ENCODE data around the gene ASB15.

ASB15 gene

GRCh38 chr7:123571187-123571586 is 30.4 kb upstream of the ASB15 start:
- no peak overlapping the region for H3K4me3 ChIP-seq (ENCODE audit: low read length)
- H3K4me1 ChIP-seq (ENCODE audit: insufficient read depth, low read length): peaks cover 21% of the 10 kb centered on the region
- no peak overlapping the region for H3K9ac ChIP-seq (ENCODE audit: low read depth, low read length)
- no peaks in the 10 kb centered on the region for H3K36me3 ChIP-seq (ENCODE audit: insufficient read depth, low read depth, low read length)
- H3K27ac ChIP-seq (ENCODE audit: low read length): no peak overlapping the region
- no peaks in the 10 kb centered on the region for H3K27me3 ChIP-seq (ENCODE audit: insufficient read depth, low read length)
- H3K9me3 ChIP-seq (ENCODE audit: insufficient read depth, low read depth, low read length): no peaks in the 10 kb centered on the region

DNA sequence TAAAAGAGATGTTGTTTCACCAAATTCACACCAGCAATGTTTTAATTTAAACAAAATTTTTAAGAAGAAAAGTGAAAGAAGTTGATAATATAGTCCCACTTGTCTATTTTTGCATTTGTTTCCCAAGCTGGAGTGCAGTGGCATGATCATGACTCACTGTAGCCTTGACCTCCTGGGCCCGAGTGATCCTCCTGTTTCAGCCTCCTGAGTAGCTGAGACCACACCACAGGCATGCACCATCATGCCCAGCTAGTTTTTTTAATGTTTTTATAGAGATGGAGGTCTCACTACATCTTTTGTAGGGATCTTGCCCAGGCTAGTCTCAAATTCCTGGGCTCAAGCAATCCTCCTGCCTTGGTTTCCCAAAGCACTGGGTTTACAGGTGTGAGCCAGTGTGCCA is 29.9 kb upstream of the ASB15 start:
- Histone ChIP-seq H3K4me3 (ENCODE audit: low read length) (no peak overlapping the region), H3K9ac (ENCODE audit: low read depth, low read length) (no peak overlapping the region), H3K27ac (ENCODE audit: low read length) (no peak overlapping the region), H3K36me3 (ENCODE audit: insufficient read depth, low read depth, low read length) (no peaks in the 10 kb centered on the region), H3K4me1 (ENCODE audit: insufficient read depth, low read length) (peaks cover 21% of the 10 kb centered on the region), H3K9me3 (ENCODE audit: insufficient read depth, low read depth, low read length) (no peaks in the 10 kb centered on the region), H3K27me3 (ENCODE audit: insufficient read depth, low read length) (no peaks in the 10 kb centered on the region)

DNA sequence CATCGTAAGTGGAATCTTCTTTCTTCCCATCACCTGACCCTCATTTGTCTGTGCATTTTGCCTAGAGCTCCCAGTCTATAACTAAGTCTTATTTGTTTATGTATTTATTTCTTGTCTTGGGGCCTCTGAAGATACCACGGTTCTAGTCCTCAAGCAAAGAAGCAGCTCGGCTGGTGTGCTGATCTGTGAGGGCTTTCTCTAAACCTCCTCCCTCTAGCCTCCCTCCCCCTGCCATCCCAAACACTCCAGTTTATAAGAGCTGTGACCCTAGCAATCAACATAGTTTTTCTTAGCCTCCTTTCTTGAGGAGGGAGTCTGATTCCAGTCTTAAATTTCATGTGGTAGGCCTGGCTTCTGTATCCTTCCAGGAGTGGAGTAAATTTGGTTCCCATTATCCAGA is 28.3 kb upstream of the ASB15 start:
- Histone ChIP-seq H3K9ac (ENCODE audit: low read depth, low read length) (no peak overlapping the region), H3K27ac (ENCODE audit: low read length) (no peak overlapping the region), H3K36me3 (ENCODE audit: insufficient read depth, low read depth, low read length) (no peaks in the 10 kb centered on the region), H3K9me3 (ENCODE audit: insufficient read depth, low read depth, low read length) (no peaks in the 10 kb centered on the region), H3K4me1 (ENCODE audit: insufficient read depth, low read length) (peaks cover 21% of the 10 kb centered on the region), H3K27me3 (ENCODE audit: insufficient read depth, low read length) (no peaks in the 10 kb centered on the region), H3K4me3 (ENCODE audit: low read length) (no peak overlapping the region)

DNA sequence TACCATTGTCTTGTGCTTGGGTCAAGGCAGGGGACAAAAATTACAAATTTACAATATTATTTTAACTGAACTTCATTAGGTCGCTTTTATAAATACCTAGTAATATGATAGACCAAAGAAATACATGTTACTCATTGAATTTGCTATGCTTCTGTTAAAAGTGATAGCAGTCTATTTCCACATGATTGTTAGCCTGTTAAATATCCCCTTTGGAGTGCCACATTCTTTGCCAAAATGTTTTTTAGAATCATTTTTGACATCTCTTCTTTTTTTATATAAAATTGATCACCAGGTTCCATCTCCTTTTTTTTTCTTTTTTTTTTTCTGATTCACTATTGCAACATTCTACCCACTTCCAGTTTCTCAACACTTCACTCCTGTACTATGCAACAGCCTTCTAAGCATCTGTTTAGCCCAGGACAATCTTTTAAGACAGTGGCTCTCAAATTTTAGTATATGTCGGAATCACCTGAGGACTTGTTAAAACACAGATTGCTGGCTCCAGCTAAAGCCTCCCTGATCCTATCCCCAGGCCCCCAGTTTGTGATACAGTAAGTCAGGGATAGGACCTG is 27.6 kb upstream of the ASB15 start:
- Histone ChIP-seq H3K27me3 (ENCODE audit: insufficient read depth, low read length) (no peaks in the 10 kb centered on the region), H3K36me3 (ENCODE audit: insufficient read depth, low read depth, low read length) (no peaks in the 10 kb centered on the region), H3K9me3 (ENCODE audit: insufficient read depth, low read depth, low read length) (no peaks in the 10 kb centered on the region), H3K27ac (ENCODE audit: low read length) (no peak overlapping the region), H3K9ac (ENCODE audit: low read depth, low read length) (0 out of 2 replicates have a peak overlapping the region, but pooled peaks have one; percentile 15), H3K4me1 (ENCODE audit: insufficient read depth, low read length) (peaks cover 21% of the 10 kb centered on the region), H3K4me3 (ENCODE audit: low read length) (no peak overlapping the region)

DNA sequence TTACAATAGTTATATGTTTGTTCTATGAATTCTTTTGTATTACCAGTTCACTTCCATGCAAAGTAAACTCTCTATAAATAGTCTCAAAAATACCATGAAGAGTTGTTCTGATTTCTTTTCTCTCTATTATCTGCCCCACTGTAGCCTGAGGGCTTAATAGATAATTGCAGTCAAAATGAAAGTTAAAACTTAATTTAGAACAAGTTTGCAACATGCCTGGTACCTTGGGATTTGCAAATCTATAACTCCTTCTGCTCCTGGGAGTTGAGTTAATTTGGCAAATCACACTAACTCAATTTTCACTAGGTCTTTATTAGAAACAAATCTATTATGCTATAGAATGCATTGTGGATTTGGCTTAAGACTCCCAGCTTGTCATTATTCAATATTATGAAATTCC is 22.2 kb upstream of the ASB15 start:
- Histone ChIP-seq H3K27me3 (ENCODE audit: insufficient read depth, low read length) (no peaks in the 10 kb centered on the region), H3K9me3 (ENCODE audit: insufficient read depth, low read depth, low read length) (no peaks in the 10 kb centered on the region), H3K36me3 (ENCODE audit: insufficient read depth, low read depth, low read length) (no peaks in the 10 kb centered on the region), H3K4me3 (ENCODE audit: low read length) (no peak overlapping the region), H3K4me1 (ENCODE audit: insufficient read depth, low read length) (peaks cover 25% of the 10 kb centered on the region), H3K27ac (ENCODE audit: low read length) (no peak overlapping the region), H3K9ac (ENCODE audit: low read depth, low read length) (no peak overlapping the region)

GRCh38 chr7:123580406-123581161 is 21.0 kb upstream of the ASB15 start:
- Histone ChIP-seq H3K27me3 (ENCODE audit: insufficient read depth, low read length) (no peaks in the 10 kb centered on the region), H3K27ac (ENCODE audit: low read length) (no peak overlapping the region), H3K4me1 (ENCODE audit: insufficient read depth, low read length) (peaks cover 14% of the 10 kb centered on the region; the same call in 1 of the 2 replicates), H3K36me3 (ENCODE audit: insufficient read depth, low read depth, low read length) (no peaks in the 10 kb centered on the region), H3K4me3 (ENCODE audit: low read length) (no peak overlapping the region), H3K9ac (ENCODE audit: low read depth, low read length) (no peak overlapping the region), H3K9me3 (ENCODE audit: insufficient read depth, low read depth, low read length) (no peaks in the 10 kb centered on the region)

DNA sequence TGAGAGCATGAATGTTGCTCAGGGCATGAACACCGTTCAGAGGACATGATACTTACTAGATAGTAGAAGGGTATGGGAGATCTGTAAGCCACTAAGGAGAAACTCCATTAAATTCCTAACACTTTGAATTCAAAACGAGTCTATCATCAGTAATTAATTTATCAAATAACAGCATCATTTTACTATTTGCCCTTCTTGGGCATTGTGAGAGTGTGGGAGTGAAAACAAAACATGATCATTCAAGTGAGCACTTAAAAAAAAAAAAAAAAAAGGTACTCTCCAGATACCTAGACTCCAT is 20.5 kb upstream of the ASB15 start:
- no peak overlapping the region for H3K9ac ChIP-seq (ENCODE audit: low read depth, low read length)

GRCh38 chr7:123583821-123584220 is 17.8 kb upstream of the ASB15 start:
- Histone ChIP-seq H3K4me1 (ENCODE audit: insufficient read depth, low read length) (peaks cover 12% of the 10 kb centered on the region; the same call in 1 of the 2 replicates), H3K27me3 (ENCODE audit: insufficient read depth, low read length) (no peaks in the 10 kb centered on the region), H3K27ac (ENCODE audit: low read length) (no peak overlapping the region), H3K9ac (ENCODE audit: low read depth, low read length) (no peak overlapping the region), H3K4me3 (ENCODE audit: low read length) (no peak overlapping the region), H3K9me3 (ENCODE audit: insufficient read depth, low read depth, low read length) (no peaks in the 10 kb centered on the region), H3K36me3 (ENCODE audit: insufficient read depth, low read depth, low read length) (no peaks in the 10 kb centered on the region)

More for the DNA sequence above, 20.5 kb upstream of the ASB15 start:
- Histone ChIP-seq H3K27me3 (ENCODE audit: insufficient read depth, low read length) (no peaks in the 10 kb centered on the region), H3K27ac (ENCODE audit: low read length) (no peak overlapping the region), H3K4me1 (ENCODE audit: insufficient read depth, low read length) (peaks cover 12% of the 10 kb centered on the region; the same call in 1 of the 2 replicates), H3K36me3 (ENCODE audit: insufficient read depth, low read depth, low read length) (no peaks in the 10 kb centered on the region), H3K9me3 (ENCODE audit: insufficient read depth, low read depth, low read length) (no peaks in the 10 kb centered on the region), H3K4me3 (ENCODE audit: low read length) (no peak overlapping the region)

- Histone ChIP-seq H3K27me3 (ENCODE audit: insufficient read depth, low read length) (no peaks in the 10 kb centered on the region), H3K9me3 (ENCODE audit: insufficient read depth, low read depth, low read length) (no peaks in the 10 kb centered on the region), H3K4me1 (ENCODE audit: insufficient read depth, low read length) (peaks cover 3% of the 10 kb centered on the region; the same call in 1 of the 2 replicates), H3K36me3 (ENCODE audit: insufficient read depth, low read depth, low read length) (no peaks in the 10 kb centered on the region), H3K27ac (ENCODE audit: low read length) (no peak overlapping the region), H3K9ac (ENCODE audit: low read depth, low read length) (no peak overlapping the region), H3K4me3 (ENCODE audit: low read length) (no peak overlapping the region)
Observed at GRCh38 chr7:123588376-123588775, 13.2 kb upstream of the ASB15 start.

DNA sequence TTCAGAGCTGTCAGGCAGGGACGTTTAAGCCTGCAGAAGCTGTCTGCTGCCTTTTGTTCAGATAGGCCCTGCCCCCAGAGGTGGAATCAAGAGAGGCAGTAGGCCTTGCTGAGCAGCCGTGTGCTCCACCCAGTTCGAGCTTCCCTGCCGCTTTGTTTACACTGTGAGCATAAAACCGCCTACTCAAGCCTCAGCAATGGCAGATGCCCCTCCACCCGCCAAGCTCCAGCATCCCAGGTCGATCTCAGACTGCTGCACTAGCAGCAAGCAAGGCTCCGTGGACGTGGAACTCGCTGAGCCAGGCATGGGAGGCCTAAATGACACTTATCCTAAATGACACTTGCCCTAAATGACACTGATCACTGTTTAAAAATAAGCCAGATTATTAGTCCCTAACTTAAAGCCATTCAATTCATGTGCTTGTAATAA is 6.8 kb upstream of the ASB15 start:
- Histone ChIP-seq H3K27me3 (ENCODE audit: insufficient read depth, low read length) (no peaks in the 10 kb centered on the region), H3K9me3 (ENCODE audit: insufficient read depth, low read depth, low read length) (no peaks in the 10 kb centered on the region), H3K4me1 (ENCODE audit: insufficient read depth, low read length) (peaks cover 12% of the 10 kb centered on the region; the same call in 1 of the 2 replicates), H3K9ac (ENCODE audit: low read depth, low read length) (peak overlapping the region; percentile 24; the same call in 1 of the 2 replicates), H3K4me3 (ENCODE audit: low read length) (peak overlapping the region; percentile 8; the same call in 1 of the 2 replicates), H3K27ac (ENCODE audit: low read length) (no peak overlapping the region), H3K36me3 (ENCODE audit: insufficient read depth, low read depth, low read length) (no peaks in the 10 kb centered on the region)

DNA sequence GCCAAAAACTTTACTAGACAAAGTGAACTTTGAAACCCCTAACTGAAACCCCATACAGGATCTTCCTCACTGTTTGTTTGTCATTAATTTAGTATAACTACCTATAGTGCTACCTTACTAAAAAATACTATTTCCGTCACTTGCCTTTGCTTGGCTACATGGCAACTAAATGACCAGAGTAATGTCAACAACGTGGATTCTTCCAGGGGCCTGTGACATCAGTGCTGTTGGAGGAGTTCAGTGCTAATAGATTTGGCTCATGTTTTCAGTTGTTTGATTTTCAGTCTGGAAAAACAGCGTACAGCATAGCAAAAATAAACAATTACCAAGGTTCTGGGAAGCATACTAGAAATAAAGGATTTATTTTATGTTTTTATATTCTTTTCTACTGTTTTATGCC is 3.0 kb upstream of the ASB15 start:
- Histone ChIP-seq H3K27ac (ENCODE audit: low read length) (no peak overlapping the region), H3K9me3 (ENCODE audit: insufficient read depth, low read depth, low read length) (no peaks in the 10 kb centered on the region), H3K4me3 (ENCODE audit: low read length) (no peak overlapping the region)

DNA sequence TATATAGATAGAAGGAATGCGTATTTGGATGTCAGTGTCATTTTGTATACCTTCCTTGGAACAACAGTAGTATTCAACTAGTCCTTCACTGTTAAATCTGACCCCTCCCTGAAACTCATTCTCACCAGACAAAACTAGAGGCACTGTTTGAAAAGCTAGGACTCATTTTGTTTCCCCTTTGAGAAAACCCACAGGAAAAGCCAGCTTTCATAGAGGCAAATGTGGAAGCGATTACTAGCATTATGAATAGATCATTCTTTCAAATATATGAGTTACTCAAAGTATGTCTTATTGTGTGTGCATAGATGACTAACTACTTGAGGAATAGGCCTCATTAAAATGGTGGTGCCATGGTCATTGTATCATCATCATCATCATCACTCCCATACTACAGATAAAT is 1.9 kb upstream of the ASB15 start:
- Histone ChIP-seq H3K9me3 (ENCODE audit: insufficient read depth, low read depth, low read length) (no peaks in the 10 kb centered on the region), H3K9ac (ENCODE audit: low read depth, low read length) (no peak overlapping the region), H3K36me3 (ENCODE audit: insufficient read depth, low read depth, low read length) (no peaks in the 10 kb centered on the region), H3K4me1 (ENCODE audit: insufficient read depth, low read length) (peaks cover 8% of the 10 kb centered on the region; the same call in 1 of the 2 replicates), H3K27me3 (ENCODE audit: insufficient read depth, low read length) (no peaks in the 10 kb centered on the region), H3K27ac (ENCODE audit: low read length) (no peak overlapping the region), H3K4me3 (ENCODE audit: low read length) (no peak overlapping the region)

More for the DNA sequence above, 3.0 kb upstream of the ASB15 start:
- no peaks in the 10 kb centered on the region for H3K27me3 ChIP-seq (ENCODE audit: insufficient read depth, low read length)
- no peak overlapping the region for H3K9ac ChIP-seq (ENCODE audit: low read depth, low read length)
- peaks cover 12% of the 10 kb centered on the region; the same call in 1 of the 2 replicates for H3K4me1 ChIP-seq (ENCODE audit: insufficient read depth, low read length)
- no peaks in the 10 kb centered on the region for H3K36me3 ChIP-seq (ENCODE audit: insufficient read depth, low read depth, low read length)
